K562 (cell line): ENCODE measurements around the gene GALNT17.

Experiments
- ILF3 ChIP-seq: fragments of 450-650 bp; IDR thresholded peaks from 2 replicates; pipeline ENCODE4 v1.6.1; 2018; ENCODE audit warnings: antibody characterized with exemption, mild to moderate bottlenecking, moderate library complexity, borderline replicate concordance
- POLR2A ChIP-seq: fragments of 450-650 bp; conservative IDR thresholded peaks from 2 replicates; pipeline ENCODE4 v1.6.1; 2016
- SIRT6 ChIP-seq: IDR thresholded peaks from one replicate; pipeline ENCODE4 v1.6.1; 2012; ENCODE audit warnings: low read depth, mild to moderate bottlenecking, control low read depth, inconsistent platforms, low read length, moderate library complexity

GRCh38 chr7:71198391-71198790 lies 66.4 kb downstream of the GALNT17 start:
- no peak for TF ChIP-seq ILF3
- no peak for TF ChIP-seq POLR2A
- TF ChIP-seq SIRT6: no peak
